ENCODE measurements around the gene WDR93.
"Not testable (repeated sequence)": the region's sequence is repeated elsewhere in the genome, so short reads cannot be mapped to it uniquely, and the experiment has no call there.

GRCh38 chr15:89782619-89782950 is 92.0 kb downstream of the WDR93 start:
- TF ChIP-seq, protein P1, sequence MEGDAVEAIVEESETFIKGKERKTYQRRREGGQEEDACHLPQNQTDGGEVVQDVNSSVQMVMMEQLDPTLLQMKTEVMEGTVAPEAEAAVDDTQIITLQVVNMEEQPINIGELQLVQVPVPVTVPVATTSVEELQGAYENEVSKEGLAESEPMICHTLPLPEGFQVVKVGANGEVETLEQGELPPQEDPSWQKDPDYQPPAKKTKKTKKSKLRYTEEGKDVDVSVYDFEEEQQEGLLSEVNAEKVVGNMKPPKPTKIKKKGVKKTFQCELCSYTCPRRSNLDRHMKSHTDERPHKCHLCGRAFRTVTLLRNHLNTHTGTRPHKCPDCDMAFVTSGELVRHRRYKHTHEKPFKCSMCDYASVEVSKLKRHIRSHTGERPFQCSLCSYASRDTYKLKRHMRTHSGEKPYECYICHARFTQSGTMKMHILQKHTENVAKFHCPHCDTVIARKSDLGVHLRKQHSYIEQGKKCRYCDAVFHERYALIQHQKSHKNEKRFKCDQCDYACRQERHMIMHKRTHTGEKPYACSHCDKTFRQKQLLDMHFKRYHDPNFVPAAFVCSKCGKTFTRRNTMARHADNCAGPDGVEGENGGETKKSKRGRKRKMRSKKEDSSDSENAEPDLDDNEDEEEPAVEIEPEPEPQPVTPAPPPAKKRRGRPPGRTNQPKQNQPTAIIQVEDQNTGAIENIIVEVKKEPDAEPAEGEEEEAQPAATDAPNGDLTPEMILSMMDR (IDR thresholded peaks at IDR 0.05 in 8 of 11, conservative IDR thresholded peaks at IDR 0.05 in 3 of 11): not testable (repeated sequence)
- TF ChIP-seq POLR2AphosphoS5, POLR2A (IDR thresholded peaks at IDR 0.05): not testable (repeated sequence)

All from spleen (tissue), 7 donors.